Upper lobe of left lung (tissue), 4 donors: ENCODE results near the gene RAN.

Experiments
- POLR2A ChIP-seq, 4 donors: fragments of 450-650 bp; IDR thresholded peaks; one replicate each; pipeline ENCODE4 v1.5.1; 2016 to 2017; ENCODE audit warnings: antibody characterized with exemption in 4 of 4, mild to moderate bottlenecking in 2 of 4
- POLR2AphosphoS5 ChIP-seq, 2 donors: sonication (generic); formaldehyde crosslinking; IDR thresholded peaks; one replicate each; pipeline ENCODE4 v1.5.1; 2017; ENCODE audit warnings: antibody characterized with exemption in 2 of 2
- TF ChIP-seq, protein P1 (sequence below), 6 experiments: fragments of 450-650 bp in 4 of 6; fragments of 200-600 bp in 2 of 6; sonication (generic) in 2 of 6; IDR thresholded peaks; one replicate each; pipeline ENCODE4 v1.5.1; 2016 to 2019; ENCODE audit warnings: antibody characterized with exemption in 6 of 6

DNA sequence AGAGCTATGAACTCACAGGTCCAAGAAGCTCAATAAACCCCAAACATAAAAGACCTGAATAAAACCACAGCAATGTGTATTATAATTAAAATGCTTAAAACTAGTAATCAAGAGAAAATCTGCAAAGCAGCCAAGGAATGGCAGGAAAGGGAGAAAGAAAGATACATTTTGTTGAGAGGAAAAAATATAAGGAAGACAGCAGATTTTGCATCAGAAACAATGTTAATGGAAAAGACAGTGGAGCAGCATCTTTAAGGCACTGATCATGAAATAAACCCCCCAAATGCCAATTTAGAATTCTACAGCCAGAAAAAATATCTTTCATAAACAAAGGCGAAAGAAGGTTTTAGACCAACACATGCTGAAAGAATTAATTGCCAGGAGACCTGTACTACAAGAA is 39.3 kb downstream of the RAN start:
- TF ChIP-seq, protein P1, sequence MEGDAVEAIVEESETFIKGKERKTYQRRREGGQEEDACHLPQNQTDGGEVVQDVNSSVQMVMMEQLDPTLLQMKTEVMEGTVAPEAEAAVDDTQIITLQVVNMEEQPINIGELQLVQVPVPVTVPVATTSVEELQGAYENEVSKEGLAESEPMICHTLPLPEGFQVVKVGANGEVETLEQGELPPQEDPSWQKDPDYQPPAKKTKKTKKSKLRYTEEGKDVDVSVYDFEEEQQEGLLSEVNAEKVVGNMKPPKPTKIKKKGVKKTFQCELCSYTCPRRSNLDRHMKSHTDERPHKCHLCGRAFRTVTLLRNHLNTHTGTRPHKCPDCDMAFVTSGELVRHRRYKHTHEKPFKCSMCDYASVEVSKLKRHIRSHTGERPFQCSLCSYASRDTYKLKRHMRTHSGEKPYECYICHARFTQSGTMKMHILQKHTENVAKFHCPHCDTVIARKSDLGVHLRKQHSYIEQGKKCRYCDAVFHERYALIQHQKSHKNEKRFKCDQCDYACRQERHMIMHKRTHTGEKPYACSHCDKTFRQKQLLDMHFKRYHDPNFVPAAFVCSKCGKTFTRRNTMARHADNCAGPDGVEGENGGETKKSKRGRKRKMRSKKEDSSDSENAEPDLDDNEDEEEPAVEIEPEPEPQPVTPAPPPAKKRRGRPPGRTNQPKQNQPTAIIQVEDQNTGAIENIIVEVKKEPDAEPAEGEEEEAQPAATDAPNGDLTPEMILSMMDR (IDR thresholded peaks at IDR 0.05) = no peak
- TF ChIP-seq POLR2A (IDR thresholded peaks at IDR 0.05) = no peak
- TF ChIP-seq POLR2AphosphoS5 (IDR thresholded peaks at IDR 0.05) = no peak
